ENCODE results near the gene ANKRD1.
"Not testable (repeated sequence)": the region's sequence is repeated elsewhere in the genome, so short reads cannot be mapped to it uniquely, and the experiment has no call there.

ANKRD1 gene

GRCh38 chr10:90920986-90921666 is at the start of gene ANKRD1:
ANKRD1 (minus strand) TSS chr10:90921087; CDS start chr10:90921027, 60 bp downstream.
- DNase-seq = no peak

GRCh38 chr10:90969947-90970673 is 49.2 kb upstream of the ANKRD1 start:
- DNase-seq = no peak

DNA sequence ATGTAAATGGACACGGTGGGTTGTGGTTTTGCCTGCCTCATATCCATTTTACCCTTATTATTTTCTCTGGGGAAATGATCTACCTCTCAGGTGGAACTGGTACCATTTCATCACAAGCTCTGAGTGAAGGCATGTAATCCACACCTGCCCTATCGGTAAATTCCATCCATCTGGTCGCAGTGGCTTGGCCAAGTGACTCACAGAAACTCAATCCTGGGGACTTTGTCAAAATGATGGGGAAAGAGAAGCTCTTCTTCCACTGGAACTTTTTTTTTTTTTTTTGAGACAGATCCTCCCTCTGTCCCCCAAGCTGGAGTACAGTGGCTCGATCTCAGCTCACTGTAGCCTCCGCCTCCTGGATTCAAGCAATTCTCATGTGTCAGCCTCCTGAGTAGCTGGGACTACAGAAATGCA is 48.2 kb upstream of the ANKRD1 start:
- DNase-seq = no peak

- DNase-seq = no peak
These were observed 47.6 kb upstream of the ANKRD1 start for GRCh38 chr10:90968328-90969081.

- no peak for DNase-seq
These were observed 47.0 kb upstream of the ANKRD1 start for GRCh38 chr10:90967865-90968264.

DNA sequence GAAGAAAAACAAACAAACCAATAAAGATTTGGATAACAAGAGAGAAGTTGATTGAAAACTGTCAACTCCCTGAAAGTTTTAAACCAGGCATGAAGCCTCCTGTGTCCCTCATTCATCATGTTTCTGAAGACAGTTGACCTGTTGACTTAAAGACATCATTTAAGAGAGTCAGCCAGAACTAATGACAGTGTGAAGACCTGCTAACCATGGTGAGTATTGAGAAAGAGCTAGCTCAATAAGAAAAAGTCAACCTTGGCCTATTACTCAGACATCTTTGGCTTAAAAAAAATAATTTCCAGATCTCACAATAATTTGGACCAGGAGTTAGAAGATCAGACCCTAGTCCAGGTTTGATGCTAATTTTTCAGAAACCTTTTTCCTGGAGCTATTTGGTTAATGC is 45.3 kb upstream of the ANKRD1 start:
- no peak for DNase-seq

GRCh38 chr10:90965720-90966119 is 44.8 kb upstream of the ANKRD1 start:
- no peak for DNase-seq

DNA sequence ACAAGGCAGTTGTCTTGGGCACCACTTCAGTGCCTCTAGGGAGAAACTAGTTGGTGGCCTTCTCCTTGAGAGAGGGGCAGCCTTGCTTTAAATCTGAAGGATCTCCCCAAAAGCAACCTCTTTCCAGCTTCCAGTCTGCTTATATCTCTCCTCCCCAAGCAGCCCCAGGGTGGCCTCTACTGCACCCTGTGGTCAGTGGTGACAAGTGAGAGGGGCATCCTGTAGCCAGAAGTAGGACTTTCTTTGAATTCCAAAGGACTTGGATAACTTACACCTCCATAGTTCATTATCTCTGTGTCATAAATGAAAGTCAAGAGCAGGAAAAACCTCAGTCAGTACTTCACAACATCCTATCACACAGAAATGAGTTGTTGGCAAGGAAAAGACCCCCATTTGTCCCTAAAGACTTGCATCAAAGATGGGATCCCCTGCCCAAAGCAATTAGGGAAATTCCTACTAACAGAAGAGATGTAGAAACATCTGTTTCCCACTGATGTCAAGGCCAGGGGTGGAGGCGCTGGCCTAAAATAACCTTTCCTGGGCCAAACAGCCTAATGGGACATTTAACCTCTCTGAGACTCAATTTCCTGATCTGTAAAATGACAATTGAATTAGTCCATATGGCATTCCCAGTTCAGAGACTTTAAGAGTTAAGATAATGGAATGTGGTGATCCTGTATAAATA is 44.0 kb upstream of the ANKRD1 start:
- no peak for DNase-seq

- DNase-seq = no peak
These were observed 42.4 kb upstream of the ANKRD1 start for GRCh38 chr10:90963331-90963730.

DNA sequence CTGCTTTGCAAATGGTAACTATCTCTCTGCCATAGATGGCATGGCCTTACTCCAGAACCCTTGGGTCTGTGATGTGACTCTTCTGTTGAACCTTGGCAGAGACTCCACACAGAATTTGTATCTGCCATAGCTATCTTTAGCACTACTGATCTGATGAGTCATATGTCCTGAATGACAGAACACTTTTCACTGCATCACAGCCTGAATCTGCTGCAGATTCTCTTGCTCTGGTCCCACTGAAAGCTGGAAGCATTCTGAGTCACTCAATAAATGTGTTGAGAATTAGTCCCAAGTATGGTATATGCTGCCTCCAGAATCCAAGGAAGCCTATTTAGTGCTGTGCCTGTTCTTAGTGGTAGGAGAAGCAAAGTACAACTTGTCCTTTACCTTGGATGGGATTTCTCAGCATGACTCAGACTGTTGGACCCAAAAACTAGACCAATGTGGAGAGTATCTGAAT is 39.5 kb upstream of the ANKRD1 start:
- no peak for DNase-seq

DNA sequence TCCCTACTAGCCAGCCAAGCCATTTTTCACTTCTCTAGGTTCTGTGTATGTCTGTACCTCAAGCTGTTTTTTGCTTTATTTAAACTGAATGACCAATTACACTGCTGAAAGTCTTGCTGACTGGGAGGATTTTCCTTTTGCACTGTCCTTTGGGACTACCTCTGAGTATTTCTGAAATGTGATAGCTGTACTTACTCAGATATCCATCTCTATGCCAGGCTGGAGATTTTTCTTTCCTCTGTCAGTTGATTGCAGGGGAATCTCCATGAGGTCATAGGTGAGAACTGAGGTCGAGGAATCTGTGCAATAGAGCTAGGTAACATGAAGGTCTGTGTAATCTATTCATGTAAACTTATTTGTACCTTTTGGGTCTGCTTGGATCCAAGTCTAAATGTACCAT is 38.9 kb upstream of the ANKRD1 start:
- DNase-seq = no peak

- no peak for DNase-seq
These were observed 37.9 kb upstream of the ANKRD1 start for GRCh38 chr10:90958781-90959180.

- DNase-seq = no peak
These were observed 26.4 kb upstream of the ANKRD1 start for GRCh38 chr10:90947030-90947960.

- DNase-seq = no peak
These were observed 24.7 kb upstream of the ANKRD1 start for GRCh38 chr10:90945491-90946070.

- DNase-seq = no peak
These were observed 23.9 kb upstream of the ANKRD1 start for GRCh38 chr10:90944749-90945148.

DNA sequence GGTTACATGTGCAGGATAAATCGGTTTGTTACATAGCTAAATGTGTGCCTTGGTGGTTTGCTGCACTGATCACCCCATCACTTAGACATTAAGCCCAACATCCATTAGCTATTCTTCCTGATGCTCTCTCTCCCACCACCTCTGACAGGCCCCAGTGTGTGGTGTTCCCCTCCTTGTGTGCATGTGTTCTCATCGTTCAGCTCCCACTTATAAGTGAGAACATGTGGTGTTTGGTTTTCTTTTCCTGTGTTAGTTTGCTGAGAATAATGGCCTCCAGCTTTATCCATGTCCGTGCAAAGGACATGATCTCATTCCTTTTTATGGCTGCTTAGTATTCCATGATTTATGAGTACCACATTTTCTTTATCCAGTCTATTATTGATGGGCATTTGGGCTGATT is 22.1 kb upstream of the ANKRD1 start:
- DNase-seq = not testable (repeated sequence)

DNA sequence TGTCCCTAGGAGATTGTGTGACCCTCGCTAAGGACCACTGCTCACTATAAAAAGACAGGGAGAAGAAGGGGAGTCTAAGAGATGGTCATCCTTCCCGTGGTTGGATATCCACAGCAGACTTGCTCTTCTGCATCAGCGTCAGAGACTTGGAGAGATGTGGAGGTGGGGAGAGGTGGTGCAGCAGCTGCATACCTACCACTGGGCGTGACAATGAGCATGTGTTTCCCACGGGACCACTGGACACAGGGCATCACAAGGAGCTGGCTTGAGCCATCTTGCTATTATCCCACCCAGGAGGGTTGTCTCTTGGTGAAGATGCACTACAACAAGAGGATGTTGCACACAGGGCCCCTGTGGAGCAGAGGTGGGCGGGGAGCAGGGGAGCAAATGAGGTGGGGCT is 18.8 kb upstream of the ANKRD1 start:
- DNase-seq = no peak

- DNase-seq = no peak
These were observed 18.2 kb upstream of the ANKRD1 start for GRCh38 chr10:90939116-90939515.

DNA sequence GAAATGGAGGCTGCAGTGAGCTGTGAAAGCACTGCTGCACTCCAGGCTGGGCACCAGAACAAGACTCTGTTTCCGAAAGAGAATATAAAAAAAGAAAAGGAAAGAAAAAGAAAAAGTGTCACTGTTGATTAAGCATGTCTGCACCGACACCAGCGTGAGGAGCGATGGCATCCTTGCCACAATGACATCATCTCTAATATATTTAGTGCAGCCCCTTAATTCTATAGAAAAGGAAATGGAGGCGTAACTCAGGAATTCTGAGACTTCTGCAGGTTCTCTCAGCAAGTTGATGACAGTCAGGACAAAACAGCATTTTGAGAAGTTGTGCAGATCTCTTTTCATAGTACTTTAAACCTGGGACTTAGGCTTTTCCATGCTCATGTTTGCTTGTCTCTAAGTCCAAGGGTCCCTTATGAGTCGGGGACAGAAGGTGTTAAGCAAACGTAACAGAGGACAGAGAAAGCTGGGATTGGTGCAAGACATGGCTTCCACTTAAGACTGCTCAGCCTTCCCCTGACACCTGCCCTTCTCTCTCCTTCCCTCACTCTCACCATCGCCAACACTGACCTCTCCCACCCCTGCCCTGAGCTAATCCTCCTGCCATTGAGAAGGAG is 16.9 kb upstream of the ANKRD1 start:
- DNase-seq = no peak

DNA sequence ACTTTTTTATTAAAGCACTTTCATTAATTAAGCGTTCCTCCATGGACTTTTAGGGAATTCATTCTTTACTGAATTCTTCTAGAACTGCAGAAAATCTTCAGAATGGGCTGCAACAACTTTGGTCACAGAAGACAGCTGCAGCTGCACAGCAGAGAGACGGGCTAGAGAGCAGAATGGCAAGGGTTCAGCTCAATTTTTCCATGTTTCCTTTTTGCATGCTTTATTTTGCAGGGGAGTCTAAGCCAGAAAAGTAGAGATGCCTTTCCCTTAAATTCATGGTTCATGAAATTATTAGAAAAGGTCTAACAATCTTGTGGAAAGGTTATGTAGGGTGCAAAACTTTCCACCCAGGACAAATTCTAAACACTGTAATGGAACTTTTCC is 15.4 kb upstream of the ANKRD1 start:
- DNase-seq = no peak

GRCh38 chr10:90935581-90936275 is 14.8 kb upstream of the ANKRD1 start:
- DNase-seq = no peak
